Lower leg skin (tissue), 3 donors: ENCODE measurements around the gene LEMD1.

Experiments
- POLR2A ChIP-seq, 2 donors: fragments of 450-650 bp; IDR thresholded peaks; one replicate each; pipeline ENCODE4 v1.6.1; 2016 to 2017; ENCODE audit warnings: antibody characterized with exemption in 2 of 2, mild to moderate bottlenecking in 1 of 2, moderate library complexity in 1 of 2
- TF ChIP-seq, protein P1 (sequence below), 3 donors: fragments of 450-650 bp; IDR thresholded peaks; one replicate each; pipeline ENCODE4 v1.5.1; 2016; ENCODE audit warnings: antibody characterized with exemption in 3 of 3, mild to moderate bottlenecking in 3 of 3, moderate library complexity in 2 of 3

- TF ChIP-seq, protein P1, sequence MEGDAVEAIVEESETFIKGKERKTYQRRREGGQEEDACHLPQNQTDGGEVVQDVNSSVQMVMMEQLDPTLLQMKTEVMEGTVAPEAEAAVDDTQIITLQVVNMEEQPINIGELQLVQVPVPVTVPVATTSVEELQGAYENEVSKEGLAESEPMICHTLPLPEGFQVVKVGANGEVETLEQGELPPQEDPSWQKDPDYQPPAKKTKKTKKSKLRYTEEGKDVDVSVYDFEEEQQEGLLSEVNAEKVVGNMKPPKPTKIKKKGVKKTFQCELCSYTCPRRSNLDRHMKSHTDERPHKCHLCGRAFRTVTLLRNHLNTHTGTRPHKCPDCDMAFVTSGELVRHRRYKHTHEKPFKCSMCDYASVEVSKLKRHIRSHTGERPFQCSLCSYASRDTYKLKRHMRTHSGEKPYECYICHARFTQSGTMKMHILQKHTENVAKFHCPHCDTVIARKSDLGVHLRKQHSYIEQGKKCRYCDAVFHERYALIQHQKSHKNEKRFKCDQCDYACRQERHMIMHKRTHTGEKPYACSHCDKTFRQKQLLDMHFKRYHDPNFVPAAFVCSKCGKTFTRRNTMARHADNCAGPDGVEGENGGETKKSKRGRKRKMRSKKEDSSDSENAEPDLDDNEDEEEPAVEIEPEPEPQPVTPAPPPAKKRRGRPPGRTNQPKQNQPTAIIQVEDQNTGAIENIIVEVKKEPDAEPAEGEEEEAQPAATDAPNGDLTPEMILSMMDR (IDR thresholded peaks at IDR 0.05): no peak
- no peak for TF ChIP-seq POLR2A (IDR thresholded peaks at IDR 0.05)
These were observed 33.1 kb upstream of the LEMD1 start for GRCh38 chr1:205454903-205455335.
